Stimulated activated CD8-positive, alpha-beta memory T cell treated with anti-CD3 and anti-CD28 coated beads, Interleukin-7, amount 100 ng/mL, for 1 hour (primary cell): ENCODE data around the gene PRSS23.
"Not testable (repeated sequence)": the region's sequence is repeated elsewhere in the genome, so short reads cannot be mapped to it uniquely, and the experiment has no call there.

Source experiments
- DNase-seq, 2 donors: peaks; one replicate each; pipeline ENCODE4 v3.0.0-alpha.2; 2020; ENCODE audit warnings: low read depth in 2 of 2

Gene PRSS23, protein sequence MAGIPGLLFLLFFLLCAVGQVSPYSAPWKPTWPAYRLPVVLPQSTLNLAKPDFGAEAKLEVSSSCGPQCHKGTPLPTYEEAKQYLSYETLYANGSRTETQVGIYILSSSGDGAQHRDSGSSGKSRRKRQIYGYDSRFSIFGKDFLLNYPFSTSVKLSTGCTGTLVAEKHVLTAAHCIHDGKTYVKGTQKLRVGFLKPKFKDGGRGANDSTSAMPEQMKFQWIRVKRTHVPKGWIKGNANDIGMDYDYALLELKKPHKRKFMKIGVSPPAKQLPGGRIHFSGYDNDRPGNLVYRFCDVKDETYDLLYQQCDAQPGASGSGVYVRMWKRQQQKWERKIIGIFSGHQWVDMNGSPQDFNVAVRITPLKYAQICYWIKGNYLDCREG

GRCh38 chr11:86800076-86800959, at the start of gene PRSS23:
Gene PRSS23, plus strand, starts transcription at chr11:86800542. Its CDS starts 7,102 bp downstream, at chr11:86807644.
- DNase-seq = no peak

- no peak for DNase-seq
Measured at GRCh38 chr11:86753459-86753858, 46.9 kb upstream of the PRSS23 start.

DNA sequence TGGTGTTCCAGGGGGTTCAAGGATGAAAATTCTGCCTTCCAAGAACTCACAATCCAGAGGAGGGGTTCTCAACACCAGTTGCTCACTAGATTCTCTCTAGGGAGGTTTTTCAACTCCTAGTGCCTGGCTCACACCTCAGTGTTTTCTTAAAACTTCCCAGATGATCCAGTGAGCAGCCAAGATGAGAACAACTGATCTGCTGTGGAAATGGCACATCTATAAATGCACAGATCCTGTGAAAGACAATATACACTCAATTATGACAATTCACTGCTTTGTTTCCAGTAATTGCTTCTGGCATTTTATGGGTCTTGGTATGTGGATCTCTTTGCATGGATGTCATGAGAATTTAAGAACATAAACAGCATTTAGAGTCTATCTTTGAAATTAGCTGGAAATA, 45.2 kb upstream of the PRSS23 start:
- no peak for DNase-seq

- no peak for DNase-seq
Measured at GRCh38 chr11:86758171-86758570, 42.2 kb upstream of the PRSS23 start.

DNA sequence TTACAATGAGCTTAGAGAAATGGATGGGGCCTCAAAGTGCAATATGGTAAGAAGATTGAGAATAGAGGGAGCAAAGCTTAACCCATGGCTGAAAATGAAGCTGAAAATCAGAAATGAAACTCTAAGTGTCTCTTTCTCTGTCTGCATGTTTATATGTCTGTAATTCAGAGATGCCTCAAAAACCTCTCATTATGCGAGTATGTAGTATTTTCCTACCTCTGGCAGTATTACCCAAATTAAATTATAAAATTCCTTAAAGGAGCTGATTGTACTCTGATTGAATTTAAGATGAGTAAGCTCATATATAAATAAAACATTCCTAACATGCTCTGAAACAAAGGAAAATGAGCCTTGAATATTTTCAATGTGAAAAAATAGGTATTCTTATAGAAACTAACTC, 39.8 kb upstream of the PRSS23 start:
- DNase-seq = no peak

DNA sequence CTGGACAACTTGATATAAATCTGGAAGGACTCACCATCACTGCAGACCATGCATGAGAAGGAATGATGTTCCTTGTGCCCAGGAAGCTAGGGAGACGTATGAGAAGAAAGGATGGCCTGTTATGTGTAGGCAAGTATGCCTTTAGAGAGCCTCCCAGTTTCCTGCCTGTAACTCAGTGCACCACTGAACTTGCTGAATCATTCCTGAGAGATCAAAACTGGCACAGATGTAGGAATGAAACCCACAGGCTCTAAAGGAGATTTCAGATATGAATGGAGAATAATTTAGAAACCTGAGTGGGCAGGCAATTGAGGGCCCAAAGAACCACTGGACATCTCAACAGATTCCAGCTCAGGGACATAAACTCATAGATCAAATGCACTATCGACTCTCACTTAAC, 38.4 kb upstream of the PRSS23 start:
- no peak for DNase-seq

DNA sequence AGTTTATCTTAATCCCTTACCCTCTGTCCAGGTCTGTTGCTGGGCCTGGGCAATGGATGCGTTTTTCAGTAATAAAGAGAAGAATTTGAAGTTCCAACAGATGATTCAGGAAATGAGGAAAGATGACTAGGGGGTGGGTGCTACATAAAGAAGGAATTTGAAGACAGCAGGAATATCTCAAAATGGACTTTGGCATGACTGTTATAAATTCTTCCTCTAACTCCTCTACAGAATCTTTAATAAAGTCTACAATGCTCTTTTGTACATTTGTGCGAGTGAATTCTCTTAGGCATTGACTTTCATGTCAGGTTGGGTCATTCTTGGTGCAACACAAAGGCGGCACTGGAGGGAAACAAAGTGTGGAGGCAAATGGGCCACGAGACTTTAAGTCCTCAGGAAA, 35.1 kb upstream of the PRSS23 start:
- DNase-seq = no peak

- no peak for DNase-seq
Measured at GRCh38 chr11:86765878-86766277, 34.5 kb upstream of the PRSS23 start.

GRCh38 chr11:86769219-86769618, 31.1 kb upstream of the PRSS23 start:
- no peak for DNase-seq

DNA sequence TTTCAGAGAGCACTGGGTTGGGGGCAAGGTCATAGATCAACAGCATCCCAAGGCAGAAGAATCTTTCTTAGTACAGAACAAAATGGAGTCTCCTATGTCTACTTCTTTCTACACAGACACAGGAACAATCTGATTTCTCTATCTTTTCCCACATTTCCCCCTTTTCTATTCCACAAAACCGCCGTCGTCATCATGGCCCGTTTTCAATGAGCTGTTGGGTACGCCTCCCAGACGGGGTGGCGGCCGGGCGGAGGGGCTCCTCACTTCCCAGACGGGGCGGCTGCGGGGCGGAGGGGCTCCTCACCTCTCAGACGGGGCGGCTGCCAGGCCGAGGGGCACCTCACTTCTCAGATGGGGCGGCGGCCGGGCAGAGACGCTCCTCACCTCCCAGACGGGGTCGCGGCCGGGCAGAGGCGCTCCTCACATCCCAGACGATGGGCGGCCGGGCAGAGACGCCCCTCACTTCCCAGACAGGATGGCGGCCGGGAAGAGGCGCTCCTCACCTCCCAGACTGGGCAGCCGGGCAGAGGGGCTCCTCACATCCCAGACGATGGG, 29.8 kb upstream of the PRSS23 start:
- not testable (repeated sequence) for DNase-seq

GRCh38 chr11:86772999-86773398, 27.3 kb upstream of the PRSS23 start:
- DNase-seq = no peak

GRCh38 chr11:86773513-86774252, 26.7 kb upstream of the PRSS23 start:
- DNase-seq = no peak

DNA sequence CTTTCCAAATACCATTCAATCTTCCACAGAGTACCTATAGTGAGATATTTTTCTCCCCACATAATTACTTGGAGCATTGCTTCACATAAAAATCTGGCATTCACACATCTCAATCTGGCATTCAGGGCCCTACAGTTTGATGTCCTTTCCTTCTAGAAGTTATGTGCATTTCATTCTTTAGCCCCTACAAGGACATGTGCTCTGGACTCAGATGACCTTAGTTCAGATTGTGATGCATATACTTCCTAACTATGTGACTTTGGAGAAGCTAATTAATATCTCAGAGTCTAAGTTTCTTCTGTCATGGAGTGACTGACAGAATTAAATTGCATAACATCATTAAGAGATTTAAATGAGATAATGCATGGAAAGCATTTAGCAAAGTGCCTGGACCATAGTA, 25.9 kb upstream of the PRSS23 start:
- no peak for DNase-seq

DNA sequence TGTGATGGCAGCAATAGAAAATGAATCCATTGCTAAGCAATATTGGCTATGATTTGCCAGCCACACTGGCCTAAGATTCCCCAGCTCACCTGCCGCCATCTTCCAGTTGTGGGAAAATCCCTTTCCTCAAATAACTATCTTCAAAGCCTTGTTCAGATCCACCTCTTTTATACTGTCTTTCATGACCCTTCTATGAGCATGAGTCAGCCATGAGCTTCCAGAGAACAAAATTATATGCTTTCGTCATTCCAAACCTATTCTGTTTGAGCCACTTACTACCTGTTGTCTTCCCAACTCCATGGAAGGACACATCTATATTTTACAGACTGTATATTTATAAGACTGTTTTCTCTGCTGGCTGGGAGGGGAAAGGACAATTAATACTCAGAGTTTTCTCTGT, 25.0 kb upstream of the PRSS23 start:
- DNase-seq = no peak

DNA sequence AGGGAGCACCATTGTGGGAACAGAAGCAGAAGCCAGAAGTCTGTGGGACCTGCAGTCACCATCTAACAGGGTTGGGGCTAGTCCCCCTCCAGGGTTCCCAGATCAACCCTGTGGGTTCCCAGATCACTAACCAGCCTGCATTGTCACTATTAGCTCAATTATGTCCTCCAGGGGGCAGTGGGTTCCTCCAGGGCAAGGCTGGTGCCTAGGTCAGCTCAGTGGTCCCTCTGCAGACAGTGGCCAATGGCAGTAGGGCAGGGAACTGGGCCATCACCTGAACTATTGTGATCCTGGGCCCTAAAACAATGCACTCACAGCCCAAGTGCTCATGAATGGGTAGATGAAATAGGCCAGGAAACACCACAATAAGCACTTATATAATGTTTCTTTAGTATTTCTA, 18.8 kb upstream of the PRSS23 start:
- no peak for DNase-seq

- no peak for DNase-seq
Measured at GRCh38 chr11:86782742-86783141, 17.6 kb upstream of the PRSS23 start.

GRCh38 chr11:86783661-86784060, 16.7 kb upstream of the PRSS23 start:
- DNase-seq = no peak

DNA sequence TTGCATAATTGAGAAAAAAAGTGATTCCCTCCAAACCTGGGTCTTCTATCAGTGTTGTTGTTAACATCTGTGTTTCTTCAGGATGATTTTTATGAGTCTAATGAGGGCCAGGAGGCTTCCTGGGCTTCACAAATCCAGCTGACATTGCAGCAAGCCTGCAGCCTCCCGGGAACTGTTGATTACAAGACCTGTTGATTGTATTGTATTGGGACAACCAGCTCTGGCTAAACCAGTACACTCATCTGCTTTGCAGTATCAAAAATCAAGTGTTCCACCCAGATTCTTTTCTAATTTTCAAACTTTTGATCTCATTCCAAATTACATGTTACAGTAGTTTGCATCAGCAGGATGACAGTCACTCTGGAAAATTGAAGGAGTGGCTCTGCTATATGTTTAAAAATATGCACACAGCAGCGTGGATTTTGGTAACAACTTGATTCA, 16.1 kb upstream of the PRSS23 start:
- no peak for DNase-seq

DNA sequence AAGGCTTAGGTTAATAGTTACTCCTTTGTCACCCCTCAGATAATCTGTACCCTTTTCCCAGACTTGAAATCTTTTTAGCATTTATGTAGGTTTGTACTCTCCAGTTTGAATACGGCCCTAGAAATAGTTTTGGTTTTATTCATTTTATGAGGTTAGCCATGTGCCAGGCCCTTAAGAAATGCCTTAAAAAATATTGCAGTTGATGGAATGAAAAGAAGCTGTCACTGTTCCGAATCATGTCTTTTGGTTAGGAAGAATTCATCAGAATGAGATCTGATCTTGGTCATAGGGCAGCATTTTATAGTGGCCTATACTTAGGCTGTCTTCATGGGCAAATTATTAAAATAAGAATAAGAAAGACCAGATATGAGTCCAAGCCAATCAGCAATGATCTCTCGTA, 14.8 kb upstream of the PRSS23 start:
- DNase-seq = no peak

- DNase-seq = no peak
Measured at GRCh38 chr11:86787018-86787536, 13.3 kb upstream of the PRSS23 start.

GRCh38 chr11:86787656-86788055, 12.7 kb upstream of the PRSS23 start:
- no peak for DNase-seq
